Epithelial cell of proximal tubule (primary cell): ENCODE data around the gene DNER. TPM values are rescaled to one million over a fixed set of nuclear protein-coding genes. Genes with fewer than 3 reads are reported as not detected.
A peak's percentile ranks its signal among the peaks of the same experiment; 100 is the strongest.

Experiments used
- DNase-seq: peaks from one replicate; pipeline ENCODE4 v3.0.0-alpha.2; 2011; ENCODE audit warnings: low read depth
- H3K4me3 ChIP-seq: 2 replicates; pipeline ENCODE4 v1.5.1; 2011; ENCODE audit warnings: low read depth, mild to moderate bottlenecking, low read length
- total RNA-seq: library from RNA; depleted of rRNA; stranded (reverse); fragments of >200 nt; gene quantifications from 2 replicates; pipeline ENCODE4 v1.2.3, GENCODE V29; 2015
- TF ChIP-seq, protein P1 (sequence below): conservative IDR thresholded peaks from 2 replicates; pipeline ENCODE4 v1.5.1; 2012; ENCODE audit warnings: low read depth, mild to moderate bottlenecking, low read length

DNER gene
- total RNA-seq, 1 donor from 2014 or later: 2.7 TPM

DNA sequence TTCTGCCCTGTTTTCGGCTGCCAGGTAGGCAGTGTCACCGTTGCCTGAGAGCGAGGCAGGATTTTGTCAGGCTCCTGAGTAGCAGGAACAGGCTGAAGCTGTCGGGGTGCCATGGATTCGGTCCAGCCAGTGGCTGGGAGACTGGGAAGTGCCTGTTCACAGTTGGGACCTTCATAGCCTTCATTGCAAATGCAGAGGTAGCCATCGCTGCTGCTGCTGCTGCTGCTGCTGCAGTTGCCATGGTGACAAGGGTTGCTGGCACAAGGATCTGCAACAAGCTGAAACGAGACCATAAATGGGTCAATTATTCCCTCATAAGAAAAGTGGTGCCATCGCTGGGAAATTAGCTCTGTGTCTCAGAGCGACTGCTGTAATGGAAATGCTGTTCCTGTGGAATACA lies 122.7 kb downstream of the DNER start:
- no peak overlapping the region for H3K4me3 ChIP-seq
- no peak for DNase-seq
- TF ChIP-seq, protein P1, sequence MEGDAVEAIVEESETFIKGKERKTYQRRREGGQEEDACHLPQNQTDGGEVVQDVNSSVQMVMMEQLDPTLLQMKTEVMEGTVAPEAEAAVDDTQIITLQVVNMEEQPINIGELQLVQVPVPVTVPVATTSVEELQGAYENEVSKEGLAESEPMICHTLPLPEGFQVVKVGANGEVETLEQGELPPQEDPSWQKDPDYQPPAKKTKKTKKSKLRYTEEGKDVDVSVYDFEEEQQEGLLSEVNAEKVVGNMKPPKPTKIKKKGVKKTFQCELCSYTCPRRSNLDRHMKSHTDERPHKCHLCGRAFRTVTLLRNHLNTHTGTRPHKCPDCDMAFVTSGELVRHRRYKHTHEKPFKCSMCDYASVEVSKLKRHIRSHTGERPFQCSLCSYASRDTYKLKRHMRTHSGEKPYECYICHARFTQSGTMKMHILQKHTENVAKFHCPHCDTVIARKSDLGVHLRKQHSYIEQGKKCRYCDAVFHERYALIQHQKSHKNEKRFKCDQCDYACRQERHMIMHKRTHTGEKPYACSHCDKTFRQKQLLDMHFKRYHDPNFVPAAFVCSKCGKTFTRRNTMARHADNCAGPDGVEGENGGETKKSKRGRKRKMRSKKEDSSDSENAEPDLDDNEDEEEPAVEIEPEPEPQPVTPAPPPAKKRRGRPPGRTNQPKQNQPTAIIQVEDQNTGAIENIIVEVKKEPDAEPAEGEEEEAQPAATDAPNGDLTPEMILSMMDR: no peak

DNA sequence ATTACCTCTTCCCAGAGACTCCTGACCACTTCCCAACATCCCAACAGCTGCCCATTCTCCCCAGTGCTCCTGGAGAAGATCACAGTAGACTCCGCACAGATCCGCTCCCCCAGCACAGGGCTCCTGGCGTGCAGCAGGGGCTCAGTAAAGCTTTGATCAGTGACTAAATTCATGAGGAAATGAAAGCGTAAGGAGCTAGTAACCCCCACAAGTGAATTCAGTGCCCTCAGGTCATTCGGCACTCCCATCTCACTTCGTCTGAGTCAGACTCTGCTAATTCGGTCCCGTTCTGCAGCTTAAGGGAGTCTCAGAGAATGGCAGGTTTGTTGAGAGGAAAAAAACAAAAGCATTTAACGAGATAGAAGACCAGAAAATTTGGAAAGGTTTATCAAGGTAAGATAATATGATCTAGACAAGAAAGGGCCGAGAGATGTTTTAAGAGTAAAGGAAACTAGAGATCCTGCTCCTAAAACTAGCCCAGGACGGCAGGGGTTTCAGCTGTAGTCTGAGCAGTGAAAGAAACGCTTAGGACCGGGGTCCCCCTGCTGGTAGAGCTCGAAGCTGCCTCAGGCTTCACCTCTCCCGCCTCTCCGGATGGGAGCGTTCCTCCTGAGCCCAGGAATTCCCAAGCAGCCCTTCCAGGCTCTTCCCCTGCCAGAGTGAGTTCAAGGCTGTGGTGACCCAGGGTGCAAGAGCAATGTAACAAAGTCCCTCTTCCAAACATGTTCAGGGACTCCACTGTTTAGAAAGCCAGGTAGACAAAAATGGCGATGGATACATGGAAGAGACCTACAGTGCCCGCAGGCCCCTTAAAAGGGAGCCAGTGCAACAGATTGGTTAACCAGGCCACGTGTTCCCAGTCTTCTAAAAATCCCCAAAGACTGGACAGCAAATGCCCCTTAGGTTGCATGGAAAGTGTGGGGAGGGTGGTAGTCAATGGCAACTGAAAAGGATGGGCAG lies 127.3 kb downstream of the DNER start:
- peak; percentile 39 for DNase-seq
- TF ChIP-seq, protein P1: peak; percentile 89
- peak overlapping the region; percentile 30 for H3K4me3 ChIP-seq

DNA sequence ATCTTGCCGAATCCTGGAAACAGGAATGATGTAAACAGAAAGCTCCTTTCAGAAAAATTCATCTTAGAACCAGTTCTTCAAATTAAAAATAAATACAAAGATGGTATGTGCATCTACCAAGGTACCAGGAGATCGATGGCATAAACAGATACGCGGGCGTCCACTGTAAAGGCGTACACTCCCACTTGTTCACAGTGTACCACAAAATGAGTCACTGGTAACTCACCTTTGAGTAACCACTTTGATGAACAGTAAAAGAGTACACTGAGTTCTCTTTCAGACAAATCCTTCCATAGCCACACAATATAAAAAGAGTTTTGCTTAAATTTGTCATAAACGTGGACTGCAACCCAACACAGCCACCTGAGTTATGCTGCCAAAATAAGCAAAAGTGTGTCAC lies 128.3 kb downstream of the DNER start:
- no peak for DNase-seq
- no peak overlapping the region for H3K4me3 ChIP-seq
- TF ChIP-seq, protein P1: no peak

DNA sequence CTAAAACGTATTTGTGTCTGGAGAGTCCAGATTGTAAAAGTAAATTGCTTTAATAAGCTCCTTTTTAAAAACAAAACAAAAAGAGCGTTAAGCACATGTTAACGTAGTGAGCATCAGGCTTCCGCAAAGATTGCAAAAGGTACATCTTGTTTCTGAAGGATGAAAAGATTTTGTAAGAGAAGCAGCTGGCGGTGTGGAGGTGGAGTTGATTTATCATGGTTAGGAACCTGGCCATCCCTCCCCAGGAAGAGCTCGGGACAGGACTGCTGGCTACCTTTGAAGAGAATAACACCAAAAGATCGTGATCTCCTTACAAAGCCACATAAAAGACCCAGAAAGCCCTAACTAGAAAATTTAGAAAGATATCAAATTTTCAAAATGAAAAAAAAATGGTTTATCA lies 132.2 kb downstream of the DNER start:
- TF ChIP-seq, protein P1: no peak
- no peak overlapping the region for H3K4me3 ChIP-seq

DNA sequence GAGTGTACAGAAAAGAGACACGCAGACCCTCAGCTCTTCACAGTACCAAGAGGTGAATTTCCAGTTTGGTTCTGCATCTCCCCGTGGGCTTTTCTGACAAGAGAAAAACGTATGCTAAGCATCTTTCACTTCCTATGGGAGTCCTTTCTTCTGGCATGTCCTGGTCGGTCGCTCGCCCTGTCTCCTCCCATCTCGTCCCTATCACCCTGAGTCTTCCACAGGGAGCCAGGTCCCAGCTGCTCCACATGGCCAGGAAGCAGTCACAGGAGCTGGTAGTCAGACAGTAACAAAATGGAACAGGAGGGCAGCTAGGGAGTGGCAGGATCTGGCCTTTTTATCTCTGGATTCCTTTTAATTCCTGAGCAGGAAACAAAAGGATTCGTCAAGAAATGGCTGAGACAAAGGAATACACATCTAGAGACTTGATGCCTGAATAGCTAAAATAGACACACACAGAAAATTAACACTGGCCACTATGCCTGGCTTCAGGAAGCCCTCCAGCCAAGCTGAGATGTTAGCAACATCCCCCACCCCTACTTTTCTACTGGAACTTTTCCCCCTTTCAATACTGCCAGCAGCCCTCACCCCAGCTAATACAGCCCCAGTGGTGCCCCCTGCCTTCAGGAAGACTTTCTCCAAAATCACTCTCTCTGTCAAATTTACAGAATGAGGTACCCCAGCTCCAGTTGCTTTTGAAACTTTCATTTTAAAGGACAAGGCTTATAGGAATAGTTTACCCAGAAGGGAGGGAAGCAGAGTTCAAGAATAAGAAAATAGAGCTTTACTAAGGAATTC lies 136.1 kb downstream of the DNER start:
- TF ChIP-seq, protein P1: peak; percentile 6
- no peak overlapping the region for H3K4me3 ChIP-seq

More for the DNA sequence above, 132.2 kb downstream of the DNER start:
- no peak for DNase-seq

DNA sequence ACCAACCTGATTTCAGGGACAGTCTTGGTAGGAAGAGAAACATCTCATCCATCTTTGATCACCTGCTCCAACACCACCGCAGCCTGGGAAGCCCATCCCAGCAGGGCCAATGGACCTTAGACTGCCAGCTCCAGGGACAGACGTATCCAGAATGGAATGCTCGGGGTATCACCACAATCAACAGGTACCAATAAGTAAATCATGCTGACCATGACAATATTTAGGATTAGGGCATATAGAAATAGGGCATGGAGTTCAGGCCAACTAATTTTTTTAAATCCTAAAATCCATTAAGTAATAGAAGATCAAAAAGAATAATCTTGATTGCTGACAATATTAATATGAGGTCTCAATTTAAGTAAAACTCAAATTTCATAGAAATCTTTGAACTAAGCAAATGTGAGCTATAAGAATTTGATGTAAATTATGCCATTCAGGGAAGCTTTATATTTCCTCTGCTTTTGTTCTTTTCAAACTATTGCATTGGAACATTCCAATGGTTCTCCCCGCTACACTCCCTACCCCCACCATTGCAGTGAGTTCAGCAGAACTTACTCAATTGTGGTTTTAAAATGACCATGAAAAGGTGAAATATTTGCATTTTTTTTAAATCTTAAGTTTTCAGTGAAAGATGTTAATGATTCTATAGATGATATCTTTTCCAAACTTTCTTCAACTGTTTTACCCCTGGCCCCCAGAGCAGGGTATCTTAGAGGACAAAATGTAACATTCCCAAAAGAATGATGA lies 138.6 kb downstream of the DNER start:
- no peak overlapping the region for H3K4me3 ChIP-seq
- TF ChIP-seq, protein P1: no peak
- DNase-seq: no peak

More for the DNA sequence above, 136.1 kb downstream of the DNER start:
- DNase-seq: no peak
